Large intestine (tissue), 3 donors: ENCODE results near the gene TTC28. TPM values are rescaled to one million over a fixed set of nuclear protein-coding genes. Genes with fewer than 3 reads are reported as not detected.
A peak's percentile ranks its signal among the peaks of the same experiment; 100 is the strongest.
"Not testable (repeated sequence)": the region's sequence is repeated elsewhere in the genome, so short reads cannot be mapped to it uniquely, and the experiment has no call there.

ENCODE experiments used
- DNase-seq, 2 donors: peaks; one replicate each; pipeline versions ENCODE4 v3.0.0 to v3.0.0-alpha.2; 2013
- H3K27ac ChIP-seq: one replicate; pipeline ENCODE4 v1.5.1; 2013; ENCODE audit warnings: low read length
- H3K27me3 ChIP-seq: 2 replicates; pipeline ENCODE4 v1.6.1; 2013; ENCODE audit warnings: low read length; ENCODE audit not compliant: control insufficient read depth, insufficient read depth
- H3K36me3 ChIP-seq: 2 replicates; pipeline ENCODE4 v1.6.1; 2013; ENCODE audit warnings: low read length; ENCODE audit not compliant: control insufficient read depth, insufficient read depth
- H3K4me1 ChIP-seq: one replicate; pipeline ENCODE4 v1.6.1; 2013; ENCODE audit warnings: low read length; ENCODE audit not compliant: control insufficient read depth, insufficient read depth
- H3K4me3 ChIP-seq: one replicate; pipeline ENCODE4 v1.5.1; 2013; ENCODE audit warnings: low read length
- H3K9me3 ChIP-seq: one replicate; pipeline ENCODE4 v1.6.1; 2013; ENCODE audit warnings: mild to moderate bottlenecking, low read depth, low read length, moderate library complexity; ENCODE audit not compliant: control insufficient read depth
- WGBS: methylation state at CpG from one replicate; pipeline ENCODE4 v1.1.5; 2013; ENCODE audit warnings: low lambda C conversion rate; ENCODE audit not compliant: insufficient coverage; 5-methylcytosine and 5-hydroxymethylcytosine counted together
- polyA plus RNA-seq: library from polyadenylated mRNA; unstranded; fragments of 120-200 nt; gene quantifications from one replicate; pipeline ENCODE4 v1.2.1, GENCODE V29; 2013

TTC28 gene
- polyA plus RNA-seq, 1 donor = 25.5 TPM

- DNase-seq, H3K36me3 ChIP-seq, H3K27ac ChIP-seq, H3K9me3 ChIP-seq, H3K4me3 ChIP-seq, H3K27me3 ChIP-seq, H3K4me1 ChIP-seq: not testable (repeated sequence)
- no CpG with 5 or more reads among the region's 2 CpGs for WGBS
Observed at GRCh38 chr22:28491289-28491688, 188.4 kb downstream of the TTC28 start.

DNA sequence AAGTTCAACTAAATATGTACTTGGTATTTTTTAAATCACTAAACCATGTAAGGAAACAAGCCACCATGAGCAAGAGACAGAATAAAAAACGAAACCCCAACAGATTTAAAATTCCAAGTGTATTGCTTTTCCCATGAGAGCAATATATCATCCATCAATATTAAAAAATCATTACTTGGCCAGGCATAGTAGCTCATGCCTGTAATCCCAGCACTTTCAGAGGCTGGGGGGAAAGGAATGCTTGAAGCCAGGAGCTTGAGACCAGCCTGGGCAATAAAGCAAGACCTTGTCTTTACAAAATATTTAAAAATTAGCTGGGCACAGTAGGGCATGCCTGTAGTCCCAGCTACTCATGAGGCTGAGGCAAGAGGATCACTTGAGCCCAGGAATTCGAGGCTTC is 190.8 kb downstream of the TTC28 start:
- Histone ChIP-seq H3K27me3 (no peaks in the 10 kb centered on the region), H3K4me1 (no peaks in the 10 kb centered on the region), H3K27ac (no peak overlapping the region), H3K36me3 (no peaks in the 10 kb centered on the region), H3K9me3 (no peaks in the 10 kb centered on the region), H3K4me3 (no peak overlapping the region)
- 100% methylated on average over 1 of the region's 2 CpGs for WGBS
- no peak for DNase-seq

- WGBS = no CpG with 5 or more reads among the region's 1 CpG
- no peaks in the 10 kb centered on the region for H3K27me3 ChIP-seq
- no peaks in the 10 kb centered on the region for H3K36me3 ChIP-seq
- DNase-seq = no peak
- no peaks in the 10 kb centered on the region for H3K4me1 ChIP-seq
- no peak overlapping the region for H3K4me3 ChIP-seq
- H3K27ac ChIP-seq = no peak overlapping the region
- no peaks in the 10 kb centered on the region for H3K9me3 ChIP-seq
Observed at GRCh38 chr22:28484662-28485061, 195.0 kb downstream of the TTC28 start.

GRCh38 chr22:28481725-28482124 is 197.9 kb downstream of the TTC28 start:
- whole genome bisulfite sequencing = no CpG with 5 or more reads among the region's 2 CpGs
- no peaks in the 10 kb centered on the region for H3K9me3 ChIP-seq
- no peak overlapping the region for H3K4me3 ChIP-seq
- H3K27ac ChIP-seq = no peak overlapping the region
- DNase-seq = no peak
- H3K4me1 ChIP-seq = no peaks in the 10 kb centered on the region
- H3K36me3 ChIP-seq = no peaks in the 10 kb centered on the region
- H3K27me3 ChIP-seq = no peaks in the 10 kb centered on the region

- Histone ChIP-seq H3K4me3 (no peak overlapping the region), H3K9me3 (no peaks in the 10 kb centered on the region), H3K27me3 (no peaks in the 10 kb centered on the region), H3K27ac (no peak overlapping the region), H3K4me1 (no peaks in the 10 kb centered on the region), H3K36me3 (no peaks in the 10 kb centered on the region)
- WGBS = 67% methylated on average over 1 of the region's 3 CpGs
- no peak for DNase-seq
Observed at GRCh38 chr22:28480000-28480715, 199.5 kb downstream of the TTC28 start.

DNA sequence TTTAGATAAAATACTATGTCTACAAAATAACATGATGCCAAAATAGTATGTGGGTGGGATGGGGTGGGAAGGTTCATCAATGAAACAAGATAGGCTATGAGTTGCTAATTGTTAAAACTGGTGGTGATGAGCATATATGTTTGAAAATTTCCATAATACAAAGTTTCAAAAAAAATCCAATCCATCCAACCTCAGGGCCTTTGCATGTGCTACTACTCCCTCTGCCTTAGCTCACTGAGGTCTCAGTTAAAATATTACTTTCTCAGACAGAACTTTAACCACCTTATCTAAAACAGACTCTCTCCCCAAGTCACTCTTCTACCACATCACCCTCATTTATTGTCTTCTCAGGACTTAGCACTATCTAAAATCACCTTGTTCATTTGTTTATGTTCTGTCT is 201.1 kb downstream of the TTC28 start:
- H3K4me3 ChIP-seq = no peak overlapping the region
- H3K36me3 ChIP-seq = no peaks in the 10 kb centered on the region
- H3K27ac ChIP-seq = no peak overlapping the region
- no peaks in the 10 kb centered on the region for H3K27me3 ChIP-seq
- DNase-seq = peak in 1 of 2 donors; percentile 42
- H3K9me3 ChIP-seq = no peaks in the 10 kb centered on the region
- H3K4me1 ChIP-seq = peaks cover 5% of the 10 kb centered on the region

- H3K27ac ChIP-seq = no peak overlapping the region
- DNase-seq = no peak
- H3K27me3 ChIP-seq = no peaks in the 10 kb centered on the region
- peaks cover 7% of the 10 kb centered on the region for H3K4me1 ChIP-seq
- no peak overlapping the region for H3K4me3 ChIP-seq
- H3K9me3 ChIP-seq = no peaks in the 10 kb centered on the region
- WGBS = no CpG with 5 or more reads among the region's 1 CpG
- H3K36me3 ChIP-seq = no peaks in the 10 kb centered on the region
Observed at GRCh38 chr22:28477556-28477955, 202.1 kb downstream of the TTC28 start.

- WGBS = no CpG with 5 or more reads among the region's 1 CpG
Observed at GRCh38 chr22:28474330-28474729, 205.3 kb downstream of the TTC28 start.

GRCh38 chr22:28473258-28473657 is 206.4 kb downstream of the TTC28 start:
- no peak for DNase-seq
- peaks cover 7% of the 10 kb centered on the region for H3K4me1 ChIP-seq
- H3K9me3 ChIP-seq = no peaks in the 10 kb centered on the region
- H3K36me3 ChIP-seq = no peaks in the 10 kb centered on the region
- 86% methylated on average over 1 of the region's 2 CpGs for whole genome bisulfite sequencing
- H3K27me3 ChIP-seq = no peaks in the 10 kb centered on the region
- H3K4me3 ChIP-seq = no peak overlapping the region
- no peak overlapping the region for H3K27ac ChIP-seq

More at GRCh38 chr22:28474330-28474729, 205.3 kb downstream of the TTC28 start:
- Histone ChIP-seq H3K4me1 (peaks cover 7% of the 10 kb centered on the region), H3K27ac (peak overlapping the region; percentile 70), H3K9me3 (no peaks in the 10 kb centered on the region), H3K27me3 (no peaks in the 10 kb centered on the region), H3K4me3 (no peak overlapping the region), H3K36me3 (no peaks in the 10 kb centered on the region)
- peak; percentile 54 to 88 for DNase-seq

DNA sequence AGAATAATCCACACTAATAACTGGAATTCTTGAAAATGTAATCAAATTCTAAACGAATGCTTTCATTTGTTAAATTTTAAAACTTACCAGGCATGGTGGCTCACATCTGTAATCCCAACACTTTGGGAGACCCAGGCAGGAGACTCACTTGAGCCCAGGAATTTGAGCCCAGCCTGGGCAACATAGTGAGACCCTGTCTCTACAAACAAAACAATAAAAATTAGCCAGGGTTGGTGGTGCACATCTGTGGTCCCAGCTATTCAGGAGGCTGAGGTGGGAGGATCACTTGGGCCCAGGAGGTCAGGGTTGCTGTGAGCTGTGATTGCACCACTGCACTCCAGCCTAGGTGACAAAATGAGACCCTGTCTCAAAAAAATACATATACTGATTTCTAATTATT is 212.6 kb downstream of the TTC28 start:
- peaks cover 17% of the 10 kb centered on the region for H3K4me1 ChIP-seq
- H3K27ac ChIP-seq, DNase-seq, H3K9me3 ChIP-seq, H3K36me3 ChIP-seq, H3K27me3 ChIP-seq, H3K4me3 ChIP-seq: not testable (repeated sequence)
- 100% methylated on average over 1 of the region's 1 CpG for WGBS

- Histone ChIP-seq H3K9me3 (no peaks in the 10 kb centered on the region), H3K27ac (peak overlapping the region; percentile 58), H3K36me3 (no peaks in the 10 kb centered on the region), H3K27me3 (no peaks in the 10 kb centered on the region), H3K4me3 (no peak overlapping the region), H3K4me1 (peaks cover 17% of the 10 kb centered on the region)
- DNase-seq = no peak
- WGBS = 95% methylated on average over 3 of the region's 4 CpGs
Observed at GRCh38 chr22:28466399-28466798, 213.2 kb downstream of the TTC28 start.
